Osteoblast (primary cell): ENCODE measurements around the gene TJP3. TPM values are rescaled to one million over a fixed set of nuclear protein-coding genes. Genes with fewer than 3 reads are reported as not detected.

Experiments
- DNase-seq: peaks from one replicate; pipeline ENCODE4 v3.0.0; 2011; ENCODE audit warnings: low spot score, mixed read lengths; ENCODE audit not compliant: insufficient read length; ENCODE audit errors: missing footprints
- H2AFZ ChIP-seq: 2 replicates; pipeline ENCODE4 v1.6.0; 2011; ENCODE audit warnings: mild to moderate bottlenecking, low read length
- H3K27ac ChIP-seq: 2 replicates; pipeline ENCODE4 v1.5.1; 2011; ENCODE audit warnings: mild to moderate bottlenecking, low read depth, low read length, moderate library complexity
- H3K27me3 ChIP-seq: 2 replicates; pipeline ENCODE4 v1.6.0; 2012; ENCODE audit warnings: mild to moderate bottlenecking, control low read depth, inconsistent platforms, low read length, moderate library complexity; ENCODE audit not compliant: insufficient read depth
- H3K36me3 ChIP-seq: 2 replicates; pipeline ENCODE4 v1.5.1; 2011; ENCODE audit warnings: mild to moderate bottlenecking, low read length, control low read depth, moderate library complexity; ENCODE audit not compliant: insufficient read depth
- H3K4me1 ChIP-seq: 2 replicates; pipeline ENCODE4 v1.5.1; 2011; ENCODE audit warnings: mild to moderate bottlenecking, low read length, control low read depth, moderate library complexity; ENCODE audit not compliant: insufficient read depth
- H3K4me2 ChIP-seq: 2 replicates; pipeline ENCODE4 v1.6.0; 2011; ENCODE audit warnings: mild to moderate bottlenecking, low read length; ENCODE audit not compliant: insufficient read depth
- H3K4me3 ChIP-seq: fragments of 200-600 bp; sonication (generic); 3 replicates; pipeline ENCODE4 v1.5.1; 2012; ENCODE audit warnings: mild to moderate bottlenecking, low read length, inconsistent platforms; ENCODE audit not compliant: insufficient read depth
- H3K79me2 ChIP-seq: 2 replicates; pipeline ENCODE4 v1.6.0; 2012; ENCODE audit warnings: mild to moderate bottlenecking, low read length, control low read depth, inconsistent platforms; ENCODE audit not compliant: insufficient read depth
- H3K9me3 ChIP-seq: 2 replicates; pipeline ENCODE4 v1.5.1; 2011; ENCODE audit warnings: low read depth, low read length, control low read depth
- H4K20me1 ChIP-seq: 2 replicates; pipeline ENCODE4 v1.6.0; 2012; ENCODE audit warnings: mild to moderate bottlenecking, low read length, control low read depth; ENCODE audit not compliant: insufficient read depth
- CTCF ChIP-seq: IDR thresholded peaks from 2 replicates; pipeline ENCODE4 v1.5.1; 2011; ENCODE audit warnings: mild to moderate bottlenecking, low read depth, low read length, moderate library complexity; ENCODE audit errors: extremely low read depth
- total RNA-seq: library from RNA; depleted of rRNA; stranded (reverse); fragments of >200 nt; gene quantifications from 2 replicates; pipeline ENCODE4 v1.2.3, GENCODE V29; 2012

Gene TJP3, protein sequence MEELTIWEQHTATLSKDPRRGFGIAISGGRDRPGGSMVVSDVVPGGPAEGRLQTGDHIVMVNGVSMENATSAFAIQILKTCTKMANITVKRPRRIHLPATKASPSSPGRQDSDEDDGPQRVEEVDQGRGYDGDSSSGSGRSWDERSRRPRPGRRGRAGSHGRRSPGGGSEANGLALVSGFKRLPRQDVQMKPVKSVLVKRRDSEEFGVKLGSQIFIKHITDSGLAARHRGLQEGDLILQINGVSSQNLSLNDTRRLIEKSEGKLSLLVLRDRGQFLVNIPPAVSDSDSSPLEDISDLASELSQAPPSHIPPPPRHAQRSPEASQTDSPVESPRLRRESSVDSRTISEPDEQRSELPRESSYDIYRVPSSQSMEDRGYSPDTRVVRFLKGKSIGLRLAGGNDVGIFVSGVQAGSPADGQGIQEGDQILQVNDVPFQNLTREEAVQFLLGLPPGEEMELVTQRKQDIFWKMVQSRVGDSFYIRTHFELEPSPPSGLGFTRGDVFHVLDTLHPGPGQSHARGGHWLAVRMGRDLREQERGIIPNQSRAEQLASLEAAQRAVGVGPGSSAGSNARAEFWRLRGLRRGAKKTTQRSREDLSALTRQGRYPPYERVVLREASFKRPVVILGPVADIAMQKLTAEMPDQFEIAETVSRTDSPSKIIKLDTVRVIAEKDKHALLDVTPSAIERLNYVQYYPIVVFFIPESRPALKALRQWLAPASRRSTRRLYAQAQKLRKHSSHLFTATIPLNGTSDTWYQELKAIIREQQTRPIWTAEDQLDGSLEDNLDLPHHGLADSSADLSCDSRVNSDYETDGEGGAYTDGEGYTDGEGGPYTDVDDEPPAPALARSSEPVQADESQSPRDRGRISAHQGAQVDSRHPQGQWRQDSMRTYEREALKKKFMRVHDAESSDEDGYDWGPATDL
- not detected in 2 replicates for total RNA-seq

DNA sequence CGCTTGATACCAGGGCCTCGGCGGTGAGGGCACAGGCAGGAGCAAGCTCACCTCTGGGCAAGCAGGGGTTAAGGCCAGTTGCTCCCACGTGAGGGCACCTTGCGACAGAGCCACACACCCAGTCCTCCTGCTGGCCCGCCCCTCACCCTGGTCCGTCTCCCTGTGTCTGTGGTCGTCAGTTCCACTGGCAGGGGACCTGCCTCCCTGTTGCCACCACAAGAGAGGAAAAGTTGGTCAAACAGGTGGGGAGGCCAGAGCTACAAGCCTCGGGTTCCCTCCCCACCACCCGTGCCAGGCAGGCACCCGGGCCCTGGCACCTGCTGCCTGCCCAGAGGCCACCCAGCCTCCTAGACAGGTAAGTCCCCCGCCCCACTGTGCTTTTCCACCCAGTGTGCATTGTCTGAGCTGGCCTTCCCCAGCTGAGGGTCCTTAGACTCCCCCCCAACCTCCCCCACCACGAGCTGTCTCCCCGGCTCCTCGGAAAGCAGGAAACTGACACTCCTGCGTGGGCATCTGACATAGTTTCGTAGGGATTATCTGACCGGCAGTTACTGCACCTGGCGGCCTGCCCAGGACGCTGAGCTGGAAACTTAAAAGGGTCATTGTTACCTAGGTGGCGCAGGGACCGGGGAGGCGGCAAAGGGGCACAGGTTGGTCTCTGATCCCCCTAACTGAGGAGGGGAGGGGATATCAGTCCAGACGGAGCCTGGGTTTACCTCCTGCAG is at the start of gene TJP3:
Gene TJP3, plus strand, starts transcription at position 178 of the 725 bp plus-strand sequence. CDS start 20,049 bp downstream, outside the sequence.
- peak; percentile 89 for DNase-seq
- Histone ChIP-seq H3K4me3 (no peak within 1 kb of the TSS), H3K36me3 (no peaks in the 10 kb centered on the region), H3K79me2 (no peaks in the 10 kb centered on the region), H3K27me3 (peaks cover 22% of the 10 kb centered on the region), H3K27ac (no peak within 1 kb of the TSS), H4K20me1 (no peaks in the 10 kb centered on the region), H2AFZ (no peak within 1 kb of the TSS), H3K4me1 (peaks cover 5% of the 10 kb centered on the region), H3K9me3 (no peaks in the 10 kb centered on the region), H3K4me2 (no peak within 1 kb of the TSS)
- no peak for TF ChIP-seq CTCF

GRCh38 chr19:3658870-3659745 is 49.1 kb upstream of the TJP3 start:
- Histone ChIP-seq H3K9me3 (no peaks in the 10 kb centered on the region), H3K27me3 (no peaks in the 10 kb centered on the region), H3K4me1 (peaks cover 5% of the 10 kb centered on the region), H2AFZ (no peak overlapping the region), H3K79me2 (no peaks in the 10 kb centered on the region), H4K20me1 (peaks cover 6% of the 10 kb centered on the region), H3K27ac (no peak overlapping the region), H3K36me3 (peaks cover 22% of the 10 kb centered on the region), H3K4me3 (no peak overlapping the region), H3K4me2 (no peak overlapping the region)
- no peak for DNase-seq
- no peak for TF ChIP-seq CTCF

- Histone ChIP-seq H3K4me2 (no peak overlapping the region), H3K36me3 (peaks cover 29% of the 10 kb centered on the region), H3K9me3 (no peaks in the 10 kb centered on the region), H3K27me3 (no peaks in the 10 kb centered on the region), H3K4me1 (peaks cover 5% of the 10 kb centered on the region), H3K4me3 (no peak overlapping the region), H4K20me1 (peaks cover 6% of the 10 kb centered on the region), H3K79me2 (no peaks in the 10 kb centered on the region), H2AFZ (no peak overlapping the region), H3K27ac (no peak overlapping the region)
- TF ChIP-seq CTCF: no peak
- DNase-seq: no peak
These were observed 48.5 kb upstream of the TJP3 start for GRCh38 chr19:3659746-3660112.
